Lower leg skin (tissue), 3 donors: ENCODE measurements around the gene MACROH2A2.

Experiments
- POLR2A ChIP-seq, 2 donors: fragments of 450-650 bp; IDR thresholded peaks; one replicate each; pipeline ENCODE4 v1.6.1; 2016 to 2017; ENCODE audit warnings: antibody characterized with exemption in 2 of 2, mild to moderate bottlenecking in 1 of 2, moderate library complexity in 1 of 2
- TF ChIP-seq, protein P1 (sequence below), 3 donors: fragments of 450-650 bp; IDR thresholded peaks; one replicate each; pipeline ENCODE4 v1.5.1; 2016; ENCODE audit warnings: antibody characterized with exemption in 3 of 3, mild to moderate bottlenecking in 3 of 3, moderate library complexity in 2 of 3

DNA sequence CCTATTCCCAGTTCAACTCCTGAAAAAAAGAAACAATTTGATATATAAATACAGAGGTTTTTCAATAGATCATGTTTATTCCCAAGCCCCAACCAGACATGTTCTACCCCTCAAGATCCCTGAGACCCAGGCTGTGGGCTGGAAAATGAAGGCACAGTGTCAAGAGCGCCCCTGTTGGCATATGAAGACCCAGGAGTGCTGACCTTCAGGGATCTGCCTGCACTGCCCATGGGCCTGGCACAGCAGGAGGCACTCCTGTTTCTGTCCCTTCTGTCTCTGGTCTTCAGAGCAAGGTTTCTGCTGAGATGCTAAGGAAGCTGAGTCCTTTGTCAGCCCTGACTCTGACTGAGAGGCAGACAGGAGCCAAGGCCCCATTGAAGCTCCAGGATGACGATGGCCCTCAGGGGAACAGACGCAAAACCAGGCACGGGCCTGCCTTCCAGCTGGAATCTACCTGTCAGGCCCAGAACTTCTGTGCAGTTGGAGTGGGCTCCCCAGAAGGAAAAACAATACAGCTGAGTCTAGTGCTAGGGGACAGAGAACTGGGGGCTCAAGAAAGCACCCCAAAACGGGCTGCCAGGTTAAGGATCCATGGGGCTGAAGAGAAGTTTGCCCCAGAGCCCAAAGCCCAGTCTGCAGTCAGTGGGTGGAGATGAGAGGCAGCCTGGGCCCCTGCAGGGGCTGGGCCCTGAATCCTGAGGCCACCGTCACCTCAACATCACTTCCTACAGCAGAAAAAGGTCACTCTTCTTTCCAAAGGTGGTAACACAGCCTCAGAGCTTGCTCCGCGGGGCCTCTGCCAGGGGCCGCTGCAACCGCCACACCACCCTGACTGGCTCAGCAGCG is 86.7 kb downstream of the MACROH2A2 start:
- TF ChIP-seq, protein P1, sequence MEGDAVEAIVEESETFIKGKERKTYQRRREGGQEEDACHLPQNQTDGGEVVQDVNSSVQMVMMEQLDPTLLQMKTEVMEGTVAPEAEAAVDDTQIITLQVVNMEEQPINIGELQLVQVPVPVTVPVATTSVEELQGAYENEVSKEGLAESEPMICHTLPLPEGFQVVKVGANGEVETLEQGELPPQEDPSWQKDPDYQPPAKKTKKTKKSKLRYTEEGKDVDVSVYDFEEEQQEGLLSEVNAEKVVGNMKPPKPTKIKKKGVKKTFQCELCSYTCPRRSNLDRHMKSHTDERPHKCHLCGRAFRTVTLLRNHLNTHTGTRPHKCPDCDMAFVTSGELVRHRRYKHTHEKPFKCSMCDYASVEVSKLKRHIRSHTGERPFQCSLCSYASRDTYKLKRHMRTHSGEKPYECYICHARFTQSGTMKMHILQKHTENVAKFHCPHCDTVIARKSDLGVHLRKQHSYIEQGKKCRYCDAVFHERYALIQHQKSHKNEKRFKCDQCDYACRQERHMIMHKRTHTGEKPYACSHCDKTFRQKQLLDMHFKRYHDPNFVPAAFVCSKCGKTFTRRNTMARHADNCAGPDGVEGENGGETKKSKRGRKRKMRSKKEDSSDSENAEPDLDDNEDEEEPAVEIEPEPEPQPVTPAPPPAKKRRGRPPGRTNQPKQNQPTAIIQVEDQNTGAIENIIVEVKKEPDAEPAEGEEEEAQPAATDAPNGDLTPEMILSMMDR (IDR thresholded peaks at IDR 0.05), result no peak
- TF ChIP-seq POLR2A (IDR thresholded peaks at IDR 0.05), result no peak
